ENCODE results near the gene RASGRF2. TPM values are rescaled to one million over a fixed set of nuclear protein-coding genes. Genes with fewer than 3 reads are reported as not detected.

The RASGRF2 gene
- total RNA-seq, 1 donor from 2014 or later = 0.92 TPM

GRCh38 chr5:81035522-81035921 is 75.4 kb downstream of the RASGRF2 start:
- Mint-ChIP-seq H3K27ac (ENCODE audit: unreplicated experiment) (no peak overlapping the region), H3K36me3 (ENCODE audit: low read depth) (peaks cover 4% of the 10 kb centered on the region), H3K4me1 (ENCODE audit: low read depth) (no peaks in the 10 kb centered on the region), H3K4me3 (ENCODE audit: unreplicated experiment) (no peak overlapping the region), H3K9me3 (ENCODE audit: low read depth) (peaks cover 20% of the 10 kb centered on the region), H3K27me3 (ENCODE audit: low read depth) (peaks cover 20% of the 10 kb centered on the region)
- no peak for TF ChIP-seq CTCF (IDR thresholded peaks at IDR 0.05)
- no peak for DNase-seq (ENCODE audit: low spot score)

- Mint-ChIP-seq H3K27ac (ENCODE audit: unreplicated experiment) (no peak overlapping the region), H3K9me3 (ENCODE audit: low read depth) (peaks cover 9% of the 10 kb centered on the region), H3K4me1 (ENCODE audit: low read depth) (no peaks in the 10 kb centered on the region)
Measured at GRCh38 chr5:81038495-81038894, 78.3 kb downstream of the RASGRF2 start.

GRCh38 chr5:81044868-81045267 is 84.7 kb downstream of the RASGRF2 start:
- TF ChIP-seq CTCF (IDR thresholded peaks at IDR 0.05) = no peak
- Mint-ChIP-seq H3K27me3 (ENCODE audit: low read depth) (peaks cover 35% of the 10 kb centered on the region), H3K36me3 (ENCODE audit: low read depth) (no peaks in the 10 kb centered on the region), H3K4me3 (ENCODE audit: unreplicated experiment) (no peak overlapping the region), H3K27ac (ENCODE audit: unreplicated experiment) (no peak overlapping the region), H3K4me1 (ENCODE audit: low read depth) (no peaks in the 10 kb centered on the region), H3K9me3 (ENCODE audit: low read depth) (no peaks in the 10 kb centered on the region)
- no peak for DNase-seq (ENCODE audit: low spot score)

More at GRCh38 chr5:81038495-81038894, 78.3 kb downstream of the RASGRF2 start:
- Mint-ChIP-seq H3K36me3 (ENCODE audit: low read depth) (peaks cover 3% of the 10 kb centered on the region), H3K4me3 (ENCODE audit: unreplicated experiment) (no peak overlapping the region), H3K27me3 (ENCODE audit: low read depth) (peaks cover 18% of the 10 kb centered on the region)
- DNase-seq (ENCODE audit: low spot score) = no peak
- TF ChIP-seq CTCF (IDR thresholded peaks at IDR 0.05) = no peak

- no peak for DNase-seq (ENCODE audit: low spot score)
- no peak overlapping the region for H3K4me3 Mint-ChIP-seq (ENCODE audit: unreplicated experiment)
Measured at GRCh38 chr5:81045389-81045807, 85.2 kb downstream of the RASGRF2 start.

GRCh38 chr5:81046041-81046440 is 85.9 kb downstream of the RASGRF2 start:
- no peaks in the 10 kb centered on the region for H3K9me3 Mint-ChIP-seq (ENCODE audit: low read depth)
- H3K36me3 Mint-ChIP-seq (ENCODE audit: low read depth) = no peaks in the 10 kb centered on the region
- H3K4me1 Mint-ChIP-seq (ENCODE audit: low read depth) = no peaks in the 10 kb centered on the region
- H3K27ac Mint-ChIP-seq (ENCODE audit: unreplicated experiment) = no peak overlapping the region
- no peak for DNase-seq (ENCODE audit: low spot score)
- peaks cover 36% of the 10 kb centered on the region for H3K27me3 Mint-ChIP-seq (ENCODE audit: low read depth)
- no peak overlapping the region for H3K4me3 Mint-ChIP-seq (ENCODE audit: unreplicated experiment)
- no peak for TF ChIP-seq CTCF (IDR thresholded peaks at IDR 0.05)

More at GRCh38 chr5:81045389-81045807, 85.2 kb downstream of the RASGRF2 start:
- no peaks in the 10 kb centered on the region for H3K36me3 Mint-ChIP-seq (ENCODE audit: low read depth)
- no peak for TF ChIP-seq CTCF (IDR thresholded peaks at IDR 0.05)
- H3K27ac Mint-ChIP-seq (ENCODE audit: unreplicated experiment) = no peak overlapping the region
- no peaks in the 10 kb centered on the region for H3K9me3 Mint-ChIP-seq (ENCODE audit: low read depth)
- H3K4me1 Mint-ChIP-seq (ENCODE audit: low read depth) = no peaks in the 10 kb centered on the region
- peaks cover 38% of the 10 kb centered on the region for H3K27me3 Mint-ChIP-seq (ENCODE audit: low read depth)
